Activated CD8-positive, alpha-beta memory T cell treated with anti-CD3 and anti-CD28 coated beads for 4 hours (primary cell): ENCODE results near the gene CCT6A.
"Not testable (repeated sequence)": the region's sequence is repeated elsewhere in the genome, so short reads cannot be mapped to it uniquely, and the experiment has no call there.

Experiments used
- DNase-seq, 2 donors: peaks; one replicate each; pipeline ENCODE4 v3.0.0-alpha.2; 2020; ENCODE audit warnings: low read depth in 2 of 2

CCT6A gene

GRCh38 chr7:56099653-56100052 lies 48.1 kb downstream of the CCT6A start:
- no peak for DNase-seq

GRCh38 chr7:56104138-56104537 lies 52.6 kb downstream of the CCT6A start:
- not testable (repeated sequence) for DNase-seq

GRCh38 chr7:56105508-56105907 lies 53.9 kb downstream of the CCT6A start:
- DNase-seq: no peak

GRCh38 chr7:56106108-56107073 lies 54.8 kb downstream of the CCT6A start, which contains the start of gene CHCHD2:
CHCHD2 (minus strand) TSS chr7:56106476; CDS start chr7:56106413, 63 bp downstream.
- DNase-seq: peak; percentile 84 to 91

- no peak for DNase-seq
Observed at GRCh38 chr7:56107954-56108258, 56.3 kb downstream of the CCT6A start.

- no peak for DNase-seq
Observed at GRCh38 chr7:56110611-56111010, 59.0 kb downstream of the CCT6A start.

- not testable (repeated sequence) for DNase-seq
Observed at GRCh38 chr7:56112244-56112643, 60.7 kb downstream of the CCT6A start.
